GM21737 (cell line): Measurements from ENCODE around the gene TEC.
"Not testable (repeated sequence)": the region's sequence is repeated elsewhere in the genome, so short reads cannot be mapped to it uniquely, and the experiment has no call there.

Experiments
- ATAC-seq: cut with Tn5 transposase; IDR thresholded peaks from one replicate; pipeline ENCODE4 v1.9.1; 2021; ENCODE audit warnings: mild to moderate bottlenecking, moderate library complexity; ENCODE audit not compliant: unreplicated experiment

TEC gene

DNA sequence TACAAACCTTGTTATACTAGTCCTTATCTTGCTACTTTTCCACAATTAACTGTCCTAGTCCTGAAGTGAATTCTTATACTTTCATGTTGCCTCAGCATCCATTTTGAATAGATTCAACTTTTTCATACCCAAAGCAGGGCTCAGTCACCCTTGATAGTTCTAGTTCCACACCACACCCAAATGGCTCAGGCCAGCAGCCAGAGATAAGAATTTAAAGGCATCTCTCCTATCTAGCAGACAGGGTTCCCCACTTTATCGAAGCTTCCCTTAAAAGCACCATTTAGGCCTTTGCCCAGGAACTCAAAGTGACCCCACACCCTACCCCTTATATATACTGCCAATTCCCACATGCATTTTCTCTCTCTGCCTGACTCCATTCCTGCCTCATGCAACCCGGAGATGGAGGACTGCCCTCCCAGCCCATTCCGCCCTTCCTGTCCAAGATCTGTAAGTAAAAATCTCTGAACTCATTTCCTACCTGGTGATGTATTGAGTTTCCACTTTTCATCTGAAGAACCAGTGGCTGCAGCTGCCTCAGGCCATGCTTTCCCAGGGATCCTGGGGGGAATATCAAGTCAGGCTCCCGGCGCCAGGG lies 71.9 kb downstream of the TEC start:
- ATAC-seq, result no peak

DNA sequence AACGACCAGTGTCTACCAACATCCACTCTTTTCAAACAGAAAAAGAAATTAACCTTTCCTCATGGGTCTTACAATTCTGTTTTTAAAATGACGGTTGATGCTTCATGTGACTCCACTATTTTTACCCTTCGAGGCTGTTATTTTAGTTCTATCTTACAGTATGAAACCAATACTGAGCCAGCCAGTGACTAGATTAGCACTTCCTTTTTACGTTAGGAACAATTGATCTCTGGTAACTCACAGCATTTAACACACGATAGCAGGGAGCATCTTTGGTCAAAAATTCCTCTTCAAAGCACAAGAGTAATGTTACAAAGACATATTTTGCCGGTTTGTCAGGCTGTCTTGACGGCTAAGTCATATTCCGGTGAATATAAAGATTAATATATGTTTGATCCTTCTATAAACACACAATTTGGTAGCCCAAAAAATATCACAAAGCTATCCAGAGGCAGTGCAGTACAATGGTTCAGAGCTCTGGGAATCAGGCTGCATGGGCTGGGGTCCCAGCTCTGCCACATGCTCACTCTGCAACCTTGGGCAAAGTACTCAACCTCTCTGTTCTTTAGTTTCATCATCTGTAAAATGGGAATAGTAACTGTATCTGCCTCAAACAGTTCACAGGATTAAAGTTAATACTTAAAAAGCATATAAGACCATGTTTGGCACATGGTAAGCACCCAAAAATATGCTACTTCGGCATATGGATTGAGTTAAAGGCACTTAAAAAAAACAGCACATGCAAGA lies 72.7 kb downstream of the TEC start:
- peak; percentile 54 for ATAC-seq

DNA sequence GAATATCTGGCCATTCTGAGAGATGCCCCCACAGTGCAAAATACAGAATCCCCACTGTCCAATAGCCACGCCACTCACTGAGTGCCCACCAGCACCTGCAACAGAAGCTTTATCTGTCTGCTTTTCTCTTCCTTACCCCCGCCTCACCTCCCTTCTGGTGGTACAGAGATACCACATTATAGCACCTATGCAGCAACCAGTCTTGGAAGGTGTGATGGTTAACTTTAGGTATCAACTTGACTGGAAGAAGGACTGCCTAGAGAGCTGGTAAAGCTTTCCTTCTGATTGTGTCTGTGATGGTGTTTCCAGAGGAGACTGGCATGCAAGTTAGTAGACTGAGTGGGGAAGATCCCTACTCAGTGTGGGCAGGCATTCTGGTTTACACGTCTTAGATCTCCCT lies 73.8 kb downstream of the TEC start:
- no peak for ATAC-seq

DNA sequence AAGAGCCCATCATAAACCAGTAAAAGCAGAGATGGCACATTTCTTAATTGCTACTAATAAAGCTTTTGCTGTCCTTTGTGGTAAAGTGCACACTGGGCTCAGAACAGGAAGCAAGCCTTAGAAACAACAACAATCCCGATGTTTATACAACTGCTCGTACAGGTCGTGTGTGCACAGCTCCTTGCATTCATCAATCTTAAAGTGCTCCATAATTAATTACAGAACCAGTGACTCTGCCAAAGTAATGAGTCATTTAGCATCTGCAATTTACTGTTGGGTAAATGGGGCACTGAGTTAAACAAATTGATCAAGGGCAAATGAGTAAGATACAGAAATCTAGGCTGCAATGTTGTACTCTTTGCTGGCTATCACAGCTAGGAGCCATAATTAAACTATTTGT lies 74.3 kb downstream of the TEC start:
- ATAC-seq, result no peak

DNA sequence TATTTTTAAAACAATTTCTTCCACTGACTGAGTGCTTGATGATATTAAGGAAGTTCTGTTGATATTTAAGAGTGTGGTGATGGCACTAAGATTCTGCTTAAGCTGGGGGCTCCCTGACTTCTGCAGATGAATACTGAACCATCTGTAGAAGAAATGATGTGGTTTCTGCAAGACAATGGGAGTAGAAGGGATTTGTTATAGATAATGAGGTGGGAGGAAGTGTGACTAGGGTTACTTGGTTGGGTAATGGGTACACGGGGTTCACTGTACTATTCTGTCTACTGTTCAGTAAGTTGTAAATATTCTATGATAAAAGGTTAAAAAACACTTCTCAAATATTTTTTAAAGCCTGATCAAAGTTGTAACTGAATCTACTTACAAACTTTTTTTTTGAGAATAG lies 74.7 kb downstream of the TEC start:
- no peak for ATAC-seq

DNA sequence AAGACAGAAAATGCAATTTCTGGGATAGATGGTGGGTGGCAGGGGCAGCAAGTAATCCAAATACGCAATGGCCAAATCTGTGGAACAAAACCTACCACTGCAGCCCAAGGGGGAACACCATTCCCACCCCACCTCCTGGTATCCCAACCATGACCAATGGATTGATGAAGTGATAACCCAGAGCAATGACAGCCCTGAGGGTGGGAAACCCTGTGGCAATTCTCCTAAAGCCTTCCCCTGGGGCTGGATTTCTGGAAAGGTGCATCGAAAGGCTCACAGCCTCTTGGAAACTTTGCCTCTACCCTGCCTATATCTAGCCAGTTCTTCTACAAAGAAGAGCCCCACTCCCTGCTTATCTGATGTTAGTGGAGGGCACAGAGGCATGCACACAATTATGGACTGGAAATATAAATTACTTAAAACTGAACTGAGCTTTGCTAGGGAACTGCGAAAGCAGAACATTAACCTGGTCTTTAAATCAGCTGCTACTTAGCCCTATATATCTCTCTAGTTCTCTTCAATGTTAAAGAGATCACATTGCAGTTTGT lies 75.6 kb downstream of the TEC start:
- no peak for ATAC-seq

DNA sequence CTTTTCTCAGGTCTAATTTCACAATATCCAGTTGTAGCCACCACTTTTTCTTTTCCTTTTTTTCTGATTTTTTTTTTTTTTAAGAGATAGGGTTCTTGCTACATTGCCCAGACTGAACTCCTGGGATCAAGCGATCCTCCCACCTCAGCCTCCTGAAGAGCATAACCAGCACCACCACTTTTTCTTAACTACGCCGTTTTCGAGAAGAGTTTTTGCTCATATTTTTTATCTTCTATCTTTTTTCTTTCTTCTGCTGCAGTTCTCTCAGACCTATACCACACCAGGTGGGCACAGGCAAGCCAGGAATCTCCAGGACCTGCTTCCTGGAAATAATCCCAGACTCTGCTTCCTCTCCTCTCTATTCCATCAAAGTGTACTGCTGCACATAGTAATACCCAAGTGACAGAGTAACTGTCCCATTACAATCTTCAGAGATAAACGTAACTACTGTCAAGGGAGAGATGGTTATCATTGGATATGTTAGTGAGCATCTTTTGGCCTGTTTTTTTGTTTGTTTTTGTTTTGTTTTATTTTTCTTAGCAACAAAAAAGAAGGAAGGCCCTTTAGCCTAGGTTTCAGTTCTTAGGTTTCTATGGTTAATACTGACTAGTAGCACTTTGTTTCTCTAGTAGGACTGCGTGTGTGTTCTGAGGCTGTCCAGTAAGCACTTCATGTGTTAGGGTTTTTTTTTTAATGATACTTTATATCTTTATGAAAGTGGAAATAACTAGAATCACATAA lies 76.4 kb downstream of the TEC start:
- no peak for ATAC-seq

DNA sequence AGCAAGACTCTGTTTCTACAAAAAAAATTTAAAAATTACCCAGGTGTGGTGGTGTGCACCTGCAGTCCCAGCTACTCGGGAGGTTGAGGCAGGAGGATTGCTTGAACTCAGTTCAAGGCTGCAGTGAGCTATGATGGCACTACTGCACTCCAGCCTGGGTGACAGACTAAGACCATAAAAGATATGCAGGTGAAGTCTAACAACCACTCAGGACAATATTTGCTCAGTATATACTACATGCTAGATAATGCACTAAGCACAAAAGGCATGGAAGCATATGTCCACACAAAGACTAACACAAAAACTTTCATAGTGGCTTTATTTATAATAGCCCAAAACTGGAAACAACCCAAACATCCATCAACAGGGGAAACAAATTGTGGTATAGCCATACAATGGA lies 77.9 kb downstream of the TEC start:
- no peak for ATAC-seq

DNA sequence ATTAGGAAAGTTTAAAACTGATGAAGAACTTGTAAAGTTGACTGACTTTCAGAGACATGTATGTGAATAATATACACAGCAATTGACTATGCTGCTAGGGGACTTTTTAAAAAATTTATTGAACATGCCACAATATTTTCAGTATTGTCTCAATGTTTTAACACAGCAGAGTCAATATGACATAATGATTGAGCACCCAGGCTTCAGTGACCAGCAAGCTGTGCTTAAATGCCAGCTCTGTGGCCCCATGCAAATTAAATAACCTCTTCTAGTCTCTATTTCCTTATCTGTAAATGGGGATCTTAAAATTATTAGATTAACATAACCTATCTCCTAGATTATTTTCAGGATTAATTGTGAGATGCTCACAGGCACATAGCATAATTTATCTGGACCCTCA lies 78.8 kb downstream of the TEC start:
- ATAC-seq, result peak; percentile 38

DNA sequence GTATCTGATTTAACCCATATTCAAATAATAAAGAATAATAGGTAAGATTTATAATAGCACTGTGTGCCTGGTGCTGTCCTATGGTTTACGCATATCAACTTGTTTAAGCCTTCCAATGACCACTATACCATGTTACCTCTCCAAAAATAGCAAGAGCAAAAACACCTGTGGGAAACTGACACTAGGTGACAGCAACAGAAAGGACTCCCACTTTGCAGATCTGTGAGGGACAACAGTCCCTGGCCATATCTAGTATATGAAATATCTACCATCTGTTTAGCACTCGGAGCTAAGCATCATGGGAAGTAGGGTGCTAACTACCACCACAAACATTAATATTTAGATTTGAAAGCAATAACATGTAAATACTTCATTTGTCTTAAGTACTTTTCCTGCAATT lies 79.9 kb downstream of the TEC start:
- no peak for ATAC-seq

DNA sequence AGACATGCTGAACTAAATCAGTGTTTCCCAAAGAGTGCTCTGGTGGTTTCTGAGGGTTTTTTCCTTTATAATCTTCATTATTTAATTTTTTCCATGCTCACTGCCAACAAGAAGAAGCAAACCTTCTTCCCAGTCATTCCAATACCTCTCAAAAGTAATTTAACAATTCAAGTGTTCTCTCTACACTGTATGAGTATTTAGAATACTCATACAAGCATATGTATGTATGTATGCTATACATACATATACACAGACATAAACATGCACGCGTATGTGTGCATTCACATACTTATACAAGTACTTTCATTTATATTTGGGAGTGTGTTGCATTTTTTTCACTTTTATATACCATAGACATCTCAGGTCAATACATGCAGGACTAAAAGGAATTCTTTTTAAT lies 81.2 kb downstream of the TEC start:
- no peak for ATAC-seq

DNA sequence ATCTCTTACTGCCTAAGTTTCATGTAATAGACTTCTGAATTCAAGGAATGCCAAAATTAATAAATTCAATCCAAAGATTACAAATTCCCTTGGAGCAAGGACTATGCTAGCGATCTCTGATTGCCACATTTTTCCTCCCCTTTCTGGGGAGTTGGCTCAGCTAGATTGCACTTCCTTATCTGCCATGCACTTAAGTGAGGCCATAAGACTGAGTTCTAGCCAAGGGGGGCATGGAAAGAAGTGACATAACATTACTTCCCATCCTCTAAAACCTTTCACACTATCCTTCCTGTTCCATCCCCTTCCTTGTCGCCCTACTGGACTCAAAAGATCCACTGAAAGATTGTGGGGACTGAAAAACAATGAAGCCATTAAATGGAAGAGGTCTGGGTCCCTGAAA lies 81.8 kb downstream of the TEC start:
- no peak for ATAC-seq

DNA sequence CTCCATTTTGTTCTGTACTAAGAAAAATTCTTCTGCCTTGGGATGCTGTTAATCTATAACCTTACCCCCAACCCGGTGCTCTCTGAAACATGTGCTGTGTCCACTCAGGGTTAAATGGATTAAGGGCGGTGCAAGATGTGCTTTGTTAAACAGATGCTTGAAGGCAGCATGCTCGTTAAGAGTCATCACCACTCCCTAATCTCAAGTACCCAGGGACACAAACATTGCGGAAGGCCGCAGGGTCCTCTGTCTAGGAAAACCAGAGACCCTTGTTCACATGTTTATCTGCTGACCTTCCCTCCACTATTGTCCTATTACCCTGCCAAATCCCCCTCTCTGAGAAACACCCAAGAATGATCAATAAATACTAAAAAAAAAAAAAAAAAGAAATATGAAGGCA lies 82.6 kb downstream of the TEC start:
- ATAC-seq, result not testable (repeated sequence)

DNA sequence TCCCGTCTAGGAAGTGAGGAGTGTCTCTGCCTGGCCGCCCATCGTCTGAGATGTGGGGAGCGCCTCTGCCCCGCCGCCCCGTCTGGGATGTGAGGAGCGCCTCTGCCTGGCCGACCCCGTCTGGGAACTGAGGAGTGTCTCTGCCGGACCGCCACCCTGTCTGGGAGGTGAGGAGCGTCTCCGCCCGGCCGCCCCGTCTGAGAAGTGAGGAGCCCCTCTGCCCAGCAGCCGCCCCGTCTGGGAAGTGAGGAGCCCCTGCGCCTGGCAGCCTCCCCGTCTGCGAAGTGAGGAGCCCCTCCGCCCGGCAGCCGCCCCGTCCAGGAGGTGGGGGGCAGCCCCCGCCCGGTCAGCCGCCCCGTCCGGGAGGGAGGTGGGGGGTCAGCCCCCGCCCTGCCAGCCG lies 83.2 kb downstream of the TEC start:
- not testable (repeated sequence) for ATAC-seq

DNA sequence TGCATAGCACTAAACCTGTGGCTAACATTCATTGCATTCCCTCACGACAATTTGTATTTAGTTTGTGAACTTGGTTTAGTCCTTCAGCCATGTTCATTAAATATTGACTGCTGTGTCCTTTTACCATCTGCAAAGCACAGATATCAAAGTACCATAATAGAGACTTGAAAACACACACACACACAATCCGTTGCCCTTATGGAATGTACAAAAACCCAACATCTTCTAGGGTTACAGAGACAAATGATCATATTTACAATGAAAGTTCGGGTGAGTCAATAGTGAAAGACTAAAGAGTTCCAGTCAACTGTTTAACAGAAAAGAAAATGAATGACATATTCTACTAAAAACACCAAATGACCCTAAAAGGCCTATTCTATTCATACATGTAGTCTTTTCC lies 84.8 kb downstream of the TEC start:
- no peak for ATAC-seq

DNA sequence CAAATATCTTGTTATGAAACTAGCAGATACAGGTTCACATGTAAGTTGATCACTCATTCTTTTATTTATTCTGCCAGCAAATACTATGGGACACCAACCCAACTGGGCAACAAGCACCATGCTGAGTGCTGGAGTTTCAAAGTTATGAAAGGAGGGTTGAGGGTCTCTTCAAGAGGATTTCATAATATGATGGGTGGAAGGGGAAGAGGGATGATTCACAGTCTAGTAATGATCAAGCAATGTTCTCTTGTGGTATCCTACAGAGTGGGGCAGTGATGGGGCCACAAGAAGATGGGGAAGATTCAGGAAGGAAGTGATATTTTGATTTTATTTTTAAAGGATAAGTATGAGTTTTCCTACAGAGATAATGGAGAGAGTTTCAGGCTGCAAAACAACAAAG lies 89.4 kb downstream of the TEC start:
- ATAC-seq, result no peak

DNA sequence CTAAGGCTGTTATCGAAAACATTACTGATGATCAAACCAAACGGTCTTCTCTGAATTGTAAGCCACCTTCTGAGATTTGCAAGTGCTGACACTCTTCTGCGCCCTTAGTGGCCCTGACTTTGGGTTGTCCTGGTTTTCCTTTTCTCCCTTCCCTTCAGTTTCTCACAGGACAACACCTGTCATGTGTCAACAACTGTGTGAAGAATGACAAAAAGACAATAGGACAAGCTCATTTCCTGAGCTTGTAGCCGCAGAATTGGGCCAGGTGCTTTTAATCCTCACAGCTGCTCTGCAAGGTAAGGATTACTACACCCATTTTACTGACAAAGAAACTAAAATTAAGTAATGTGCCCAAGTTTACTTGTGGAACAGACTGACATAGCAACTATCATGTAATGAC lies 90.7 kb downstream of the TEC start:
- no peak for ATAC-seq

DNA sequence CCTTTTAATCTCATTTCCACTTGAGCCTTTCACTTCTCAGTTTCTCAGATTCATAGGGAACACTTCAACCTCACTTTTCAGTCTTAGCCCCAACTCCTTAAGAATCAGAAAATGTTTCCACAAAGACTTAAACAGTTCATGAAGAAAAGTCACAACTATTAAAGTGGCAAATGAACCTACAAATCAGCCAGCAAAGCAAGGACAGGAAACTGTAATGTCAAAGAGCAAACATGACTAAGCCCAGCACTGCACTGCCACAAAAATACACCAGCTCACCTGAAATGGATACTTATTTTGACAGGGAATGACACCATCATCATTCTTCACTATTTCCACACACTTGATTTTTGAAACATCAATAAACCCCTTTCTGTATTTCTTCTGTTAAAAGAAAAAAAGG lies 93.8 kb downstream of the TEC start:
- ATAC-seq, result no peak

DNA sequence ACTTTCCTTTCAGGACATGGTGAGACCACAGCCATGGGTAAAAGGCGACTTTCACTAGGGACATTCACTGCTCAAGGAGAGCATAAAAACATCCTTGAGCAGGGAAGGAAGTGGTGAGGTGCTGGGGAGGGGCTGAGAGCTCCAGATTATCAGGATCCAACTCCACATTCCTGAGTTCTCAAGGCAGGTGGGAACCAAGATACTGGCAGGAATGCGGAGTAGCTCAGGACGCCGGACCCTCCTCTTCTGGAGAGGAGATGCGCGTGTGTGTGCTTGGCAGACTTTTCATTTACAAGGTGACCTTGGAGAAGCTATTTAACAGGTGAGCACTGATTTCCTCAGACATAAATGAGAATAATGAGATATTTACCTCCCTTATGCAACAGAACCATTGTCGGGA lies 94.3 kb downstream of the TEC start:
- no peak for ATAC-seq

DNA sequence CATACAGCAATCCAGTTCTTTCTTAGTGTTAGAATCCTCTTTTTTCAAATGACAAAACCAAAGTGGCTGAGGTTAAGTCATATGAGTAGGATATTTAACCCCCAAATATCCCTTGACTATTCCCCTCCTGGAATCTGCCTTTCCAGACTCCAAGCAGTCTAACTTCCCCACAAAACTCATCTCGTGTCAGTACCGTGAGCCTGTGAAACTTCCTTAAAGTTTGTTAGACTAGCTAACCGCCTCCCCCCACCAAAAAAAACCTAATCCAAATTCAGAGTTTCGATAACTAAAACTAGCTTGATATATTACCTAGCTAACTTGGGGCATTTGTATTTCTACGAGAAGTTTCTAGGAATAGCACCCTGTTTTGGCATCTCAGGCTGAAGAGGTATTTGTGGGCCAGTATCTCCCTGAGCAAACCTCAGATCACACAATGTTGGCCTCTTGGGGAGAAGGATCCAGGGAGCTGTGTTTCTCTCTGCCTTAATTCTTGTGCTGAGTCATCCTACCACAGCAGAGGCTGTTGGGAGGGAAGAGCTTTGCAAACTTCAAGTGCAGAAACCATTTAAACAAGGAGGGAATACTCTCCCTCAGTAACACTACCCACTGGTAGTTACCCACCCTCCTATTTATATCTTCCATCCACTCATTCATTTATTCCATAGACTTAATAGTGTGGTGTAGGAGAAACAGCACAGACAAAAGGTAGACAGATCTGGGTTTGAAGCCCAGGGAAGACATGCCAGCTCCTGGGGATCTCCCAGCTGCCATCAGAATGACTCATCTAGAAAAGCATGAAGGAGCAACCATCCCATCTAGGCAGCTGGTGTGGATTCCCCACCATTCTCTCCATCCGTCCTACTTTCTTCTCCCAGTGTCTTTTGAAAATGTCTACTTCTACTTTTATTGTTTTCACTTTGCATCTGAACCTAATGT lies 96.3 kb downstream of the TEC start:
- ATAC-seq, result peak; percentile 52

DNA sequence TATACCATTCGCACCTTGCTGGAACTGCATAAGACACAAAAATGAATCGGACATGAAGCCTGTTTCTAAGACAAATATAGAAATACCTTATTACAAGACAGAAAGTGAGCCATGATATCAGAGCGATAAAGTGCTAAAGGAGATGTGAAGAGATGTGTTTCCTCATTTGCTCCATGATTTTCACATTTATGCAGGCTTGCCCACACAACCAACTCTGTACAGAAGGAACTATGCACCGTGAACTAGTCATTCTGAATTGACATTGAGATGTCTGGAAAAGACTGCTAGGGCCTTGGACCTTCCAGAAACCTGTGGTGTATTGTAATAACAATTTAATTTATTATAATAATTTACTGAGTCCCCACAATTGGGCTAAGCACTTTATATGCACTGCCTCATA lies 97.0 kb downstream of the TEC start:
- ATAC-seq, result no peak
